Fibroblast of pulmonary artery (primary cell): ENCODE results near the gene GUCY2C.

Experiments
- DNase-seq: peaks from one replicate; pipeline ENCODE4 v3.0.0-alpha.2; 2010; ENCODE audit warnings: low read depth
- H3K4me3 ChIP-seq: replicated peaks from 2 replicates; pipeline ENCODE4 v1.5.1; 2011; ENCODE audit warnings: low read depth, mild to moderate bottlenecking, control low read depth, low read length, moderate library complexity
- CTCF ChIP-seq: IDR thresholded peaks from 2 replicates; pipeline ENCODE4 v1.5.1; 2011; ENCODE audit warnings: mild to moderate bottlenecking, control low read depth, low read length, inconsistent platforms; ENCODE audit errors: missing control alignments

Gene GUCY2C

GRCh38 chr12:14723763-14724162 lies 27.4 kb upstream of the GUCY2C start:
- peak; percentile 78 for TF ChIP-seq CTCF
- DNase-seq, result peak; percentile 76

GRCh38 chr12:14716848-14717444 lies 20.5 kb upstream of the GUCY2C start:
- peak; percentile 68 for TF ChIP-seq CTCF
- peak; percentile 62 for DNase-seq
- H3K4me3 ChIP-seq, result no peak overlapping the region

More at GRCh38 chr12:14723763-14724162, 27.4 kb upstream of the GUCY2C start:
- H3K4me3 ChIP-seq, result no peak overlapping the region

GRCh38 chr12:14714437-14714836 lies 18.0 kb upstream of the GUCY2C start:
- no peak overlapping the region for H3K4me3 ChIP-seq
- DNase-seq, result no peak
- no peak for TF ChIP-seq CTCF

GRCh38 chr12:14710632-14711320 lies 14.4 kb upstream of the GUCY2C start:
- TF ChIP-seq CTCF, result no peak
- DNase-seq, result no peak
- no peak overlapping the region for H3K4me3 ChIP-seq

GRCh38 chr12:14701809-14702568 lies 5.6 kb upstream of the GUCY2C start:
- TF ChIP-seq CTCF, result no peak
- DNase-seq, result no peak

GRCh38 chr12:14700935-14701334 lies 4.5 kb upstream of the GUCY2C start:
- H3K4me3 ChIP-seq, result no peak overlapping the region
- TF ChIP-seq CTCF, result no peak
- no peak for DNase-seq

More at GRCh38 chr12:14701809-14702568, 5.6 kb upstream of the GUCY2C start:
- H3K4me3 ChIP-seq, result no peak overlapping the region
